Endothelial cell of umbilical vein (primary cell): ENCODE results near the gene CROCC. TPM values are rescaled to one million over a fixed set of nuclear protein-coding genes. Genes with fewer than 3 reads are reported as not detected.

Experiments
- BruUV-seq: library from RNA; stranded (reverse); fragments of 400-500 nt; replicated peaks from 2 replicates; lab custom pipeline; 2021; lab: Mats Ljungman, UMichigan
- CTCF ChIA-PET: fragments of 300-600, 350-600 bp; sonication (Branson Sonifier 250); formaldehyde crosslinking; loops from one replicate; lab custom pipeline; 2021; ENCODE audit warnings: antibody characterized with exemption, inconsistent platforms; lab: Charles Lee
- POLR2A ChIA-PET: fragments of 300-600, 350-600 bp; sonication (Branson Sonifier 250); formaldehyde crosslinking; loops from one replicate; lab custom pipeline; 2021; ENCODE audit warnings: antibody characterized with exemption, inconsistent platforms; lab: Charles Lee
- DNase-seq: peaks from one replicate; pipeline ENCODE4 v3.0.0-alpha.2; 2011; ENCODE audit warnings: low read depth, low spot score
- FAIRE-seq: peaks from 2 replicates; lab custom pipeline; 2011; peaks lifted over from hg19 to GRCh38; lab: Jason Lieb, UNC
- H2AFZ ChIP-seq: 2 replicates; pipeline ENCODE4 v1.6.0; 2012; ENCODE audit warnings: low read depth, low read length, control low read depth, inconsistent platforms
- H3K27ac ChIP-seq: 2 replicates; pipeline ENCODE4 v1.5.1; 2011; ENCODE audit warnings: low read depth, mild to moderate bottlenecking, control low read depth, low read length, moderate library complexity; ENCODE audit not compliant: insufficient read depth
- H3K27me3 ChIP-seq, 2 experiments: 2 replicates each; pipeline versions ENCODE4 v1.6.0 to v1.6.1; 2011; ENCODE audit warnings: low read length in 2 of 2, mixed read lengths in 1 of 2; ENCODE audit not compliant: control insufficient read depth in 2 of 2, insufficient read depth in 2 of 2
- H3K36me3 ChIP-seq, 2 experiments: 2 replicates in 1 of 2; 3 replicates in 1 of 2; pipeline ENCODE4 v1.5.1; 2011; ENCODE audit warnings: low read length in 2 of 2, mild to moderate bottlenecking in 1 of 2, moderate library complexity in 1 of 2; ENCODE audit not compliant: control insufficient read depth in 2 of 2, insufficient read depth in 2 of 2; ENCODE audit errors: extremely low read depth in 1 of 2
- H3K4me1 ChIP-seq: 3 replicates; pipeline ENCODE4 v1.5.1; 2011; ENCODE audit warnings: mild to moderate bottlenecking, low read length; ENCODE audit not compliant: control insufficient read depth, insufficient read depth; ENCODE audit errors: extremely low read depth
- H3K4me2 ChIP-seq: 2 replicates; pipeline ENCODE4 v1.6.1; 2011; ENCODE audit warnings: low read length, control low read depth, mixed read lengths; ENCODE audit not compliant: insufficient read depth
- H3K4me3 ChIP-seq, 3 experiments: fragments of 200-600 bp in 1 of 3; sonication (generic), shearing (Covaris generic) in 1 of 3; replicated peaks in 1 of 3; 2 replicates each; pipeline ENCODE4 v1.5.1; 2011 to 2016; ENCODE audit warnings: control low read depth in 3 of 3, low read length in 3 of 3, mild to moderate bottlenecking in 2 of 3, inconsistent platforms in 1 of 3, low read depth in 1 of 3, moderate library complexity in 1 of 3; ENCODE audit not compliant: insufficient read depth in 1 of 3
- H3K79me2 ChIP-seq: 2 replicates; pipeline ENCODE4 v1.6.0; 2012; ENCODE audit warnings: low read length, inconsistent platforms; ENCODE audit not compliant: control insufficient read depth, insufficient read depth
- H3K9ac ChIP-seq: replicated peaks from 2 replicates; pipeline ENCODE3; 2011; ENCODE audit warnings: low read length, control low read depth; ENCODE audit not compliant: insufficient read depth; ENCODE audit errors: extremely low read depth
- H3K9me1 ChIP-seq: replicated peaks from 3 replicates; pipeline ENCODE4 v1.6.0; 2011; ENCODE audit warnings: mild to moderate bottlenecking, low read length; ENCODE audit not compliant: control insufficient read depth, insufficient read depth; ENCODE audit errors: extremely low read depth
- H3K9me3 ChIP-seq: replicated peaks from 2 replicates; pipeline ENCODE4 v1.5.1; 2012; ENCODE audit warnings: low read length, inconsistent platforms; ENCODE audit not compliant: control insufficient read depth, insufficient read depth
- H4K20me1 ChIP-seq: replicated peaks from 2 replicates; pipeline ENCODE3; 2011; ENCODE audit warnings: mild to moderate bottlenecking, low read length; ENCODE audit not compliant: control insufficient read depth, insufficient read depth; ENCODE audit errors: extremely low read depth
- CTCF ChIP-seq, 2 donors: IDR thresholded peaks; 1 replicate in 1 of 2; 2 replicates in 1 of 2; pipeline ENCODE4 v1.5.1; 2011; ENCODE audit warnings: low read length in 2 of 2, mild to moderate bottlenecking in 2 of 2, moderate library complexity in 2 of 2, control low read depth in 1 of 2, inconsistent platforms in 1 of 2, low read depth in 1 of 2; ENCODE audit not compliant: insufficient read depth in 1 of 2; ENCODE audit errors: extremely low read depth in 1 of 2
- EZH2 ChIP-seq: IDR thresholded peaks from 2 replicates; pipeline ENCODE4 v1.6.1; 2012; ENCODE audit warnings: borderline replicate concordance, low read depth, mild to moderate bottlenecking, moderate library complexity, low read length, inconsistent platforms; ENCODE audit not compliant: severe bottlenecking
- FOS ChIP-seq: IDR thresholded peaks from 2 replicates; pipeline ENCODE4 v1.6.1; 2011; ENCODE audit warnings: mild to moderate bottlenecking, low read length, moderate library complexity, borderline replicate concordance; ENCODE audit not compliant: insufficient read depth
- GATA2 ChIP-seq: IDR thresholded peaks from 2 replicates; pipeline ENCODE4 v1.7.0; 2011; ENCODE audit warnings: low read depth, mild to moderate bottlenecking, moderate library complexity, mixed read lengths, low read length; ENCODE audit not compliant: insufficient read length, insufficient read depth
- JUN ChIP-seq: IDR thresholded peaks from 2 replicates; pipeline ENCODE4 v1.6.1; 2011; ENCODE audit warnings: borderline replicate concordance, low read depth; ENCODE audit not compliant: insufficient read length, insufficient read depth
- MAX ChIP-seq: IDR thresholded peaks from 2 replicates; pipeline ENCODE4 v1.6.1; 2011; ENCODE audit not compliant: insufficient read depth, insufficient read length
- MYC ChIP-seq: IDR thresholded peaks from one replicate; pipeline ENCODE4 v1.6.1; 2011; ENCODE audit warnings: mild to moderate bottlenecking, low read depth, low read length
- POLR2A ChIP-seq: IDR thresholded peaks from 2 replicates; pipeline ENCODE4 v1.6.1; 2012; ENCODE audit warnings: low read depth, mild to moderate bottlenecking, control low read depth, low read length
- POLR2AphosphoS5 ChIP-seq: IDR thresholded peaks from 2 replicates; pipeline ENCODE4 v1.6.1; 2012; ENCODE audit warnings: low read depth, mild to moderate bottlenecking, control low read depth, low read length, moderate library complexity; ENCODE audit not compliant: insufficient read depth
- dilution Hi-C: fragments of 300-500 bp; cut with MboI; formaldehyde crosslinking; loops from one replicate; pipeline ENCODE4 v1.15.0; 2019; ENCODE audit warnings: low sequenced_read_pairs; ENCODE audit not compliant: extremely low pct_ligation_motif_present
- intact Hi-C: fragments of 100-400 bp; cut with micrococcal nuclease; formaldehyde crosslinking; loops from one replicate; pipeline ENCODE4 v1.10.0; 2022
- polyA plus RNA-seq, 4 experiments: library from polyadenylated mRNA; depleted of rRNA in 3 of 4; stranded (reverse) in 3 of 4; unstranded in 1 of 4; fragments of >200 nt; gene quantifications; 2 replicates each; pipeline versions ENCODE4 v1.2.1 to v1.2.3, GENCODE V29; 2011 to 2012; ENCODE audit warnings: missing spikeins in 1 of 4
- total RNA-seq: library from RNA; stranded (reverse); gene quantifications from 2 replicates; pipeline ENCODE4 v1.2.3, GENCODE V29; 2021

The CROCC gene
- total and polyA plus RNA-seq, 2 donors (not counting 3 experiments of a cell fraction or from before 2014, with no cell fraction given) = 18.3 to 35.5 TPM

GRCh38 chr1:16922466-16922865 lies 735 bp downstream of the CROCC start:
- no peak overlapping the region for H3K4me3 ChIP-seq
- H4K20me1 ChIP-seq = no peaks in the 10 kb centered on the region
- H3K4me2 ChIP-seq = no peak overlapping the region
- intact Hi-C loops = no loop called here
- H3K9ac ChIP-seq = no peak overlapping the region
- dilution Hi-C loops = no loop called here
- H2AFZ ChIP-seq = no peak overlapping the region
- H3K27me3 ChIP-seq = no peaks in the 10 kb centered on the region
- peaks cover 7% of the 10 kb centered on the region for H3K4me1 ChIP-seq
- no peaks in the 10 kb centered on the region for H3K36me3 ChIP-seq
- no TSS peak for BruUV-seq
- H3K9me1 ChIP-seq = no peaks in the 10 kb centered on the region
- FAIRE-seq (no peak), DNase-seq (no peak)
- H3K9me3 ChIP-seq = no peaks in the 10 kb centered on the region
- no peak overlapping the region for H3K27ac ChIP-seq
- POLR2A ChIA-PET = interaction anchor here (1.1 kb wide), 1 partner anchor 17 kb away, joined by 5 read pairs; no protein-coding TSS in a partner anchor
- TF ChIP-seq MAX (no peak), CTCF (IDR thresholded peaks at IDR 0.05; ENCODE audit: extremely low read depth in 1 of 2, insufficient read depth in 1 of 2, low read depth in 1 of 2, low read length in 2 of 2) (no peak), POLR2A (no peak), FOS (no peak), JUN (no peak), GATA2 (no peak), EZH2 (no peak), POLR2AphosphoS5 (no peak), MYC (no peak)
- CTCF ChIA-PET = no interaction called here
- H3K79me2 ChIP-seq = no peaks in the 10 kb centered on the region
